Duodenal mucosa (tissue), 2 donors: ENCODE results near the gene RHBDF2.
A peak's percentile ranks its signal among the peaks of the same experiment; 100 is the strongest.
"Not testable (repeated sequence)": the region's sequence is repeated elsewhere in the genome, so short reads cannot be mapped to it uniquely, and the experiment has no call there.

ENCODE experiments used
- H3K27ac ChIP-seq: one replicate; pipeline ENCODE4 v1.7.0; 2013; ENCODE audit warnings: low read depth, low read length
- H3K27me3 ChIP-seq, 2 donors: one replicate each; pipeline ENCODE4 v1.7.0; 2013; ENCODE audit warnings: low read length in 2 of 2, control low read depth in 1 of 2; ENCODE audit not compliant: insufficient read depth in 2 of 2, control insufficient read depth in 1 of 2
- H3K36me3 ChIP-seq, 2 donors: one replicate each; pipeline ENCODE4 v1.7.0; 2013; ENCODE audit warnings: low read length in 2 of 2, control low read depth in 1 of 2; ENCODE audit not compliant: insufficient read depth in 2 of 2, control insufficient read depth in 1 of 2
- H3K4me1 ChIP-seq, 2 donors: one replicate each; pipeline ENCODE4 v1.7.0; 2013; ENCODE audit warnings: low read length in 2 of 2, control low read depth in 1 of 2; ENCODE audit not compliant: insufficient read depth in 2 of 2, control insufficient read depth in 1 of 2
- H3K4me3 ChIP-seq, 2 donors: one replicate each; pipeline ENCODE4 v1.7.0; 2013; ENCODE audit warnings: low read length in 2 of 2, low read depth in 1 of 2
- H3K9ac ChIP-seq, 2 donors: one replicate each; pipeline ENCODE4 v1.7.0; 2013; ENCODE audit warnings: low read length in 2 of 2, low read depth in 1 of 2
- H3K9me3 ChIP-seq, 2 donors: one replicate each; pipeline ENCODE4 v1.7.0; 2013; ENCODE audit warnings: low read length in 2 of 2, control low read depth in 1 of 2; ENCODE audit not compliant: control insufficient read depth in 1 of 2

The RHBDF2 gene

GRCh38 chr17:76511668-76512365 is 10.6 kb upstream of the RHBDF2 start:
- H3K27ac ChIP-seq: no peak overlapping the region
- H3K4me3 ChIP-seq: no peak overlapping the region
- H3K9ac ChIP-seq: no peak overlapping the region
- peaks cover 0 to 5% of the 10 kb centered on the region in 2 donors for H3K27me3 ChIP-seq
- H3K4me1 ChIP-seq: peaks cover 0 to 4% of the 10 kb centered on the region in 2 donors
- no peaks in the 10 kb centered on the region for H3K9me3 ChIP-seq
- no peaks in the 10 kb centered on the region for H3K36me3 ChIP-seq

DNA sequence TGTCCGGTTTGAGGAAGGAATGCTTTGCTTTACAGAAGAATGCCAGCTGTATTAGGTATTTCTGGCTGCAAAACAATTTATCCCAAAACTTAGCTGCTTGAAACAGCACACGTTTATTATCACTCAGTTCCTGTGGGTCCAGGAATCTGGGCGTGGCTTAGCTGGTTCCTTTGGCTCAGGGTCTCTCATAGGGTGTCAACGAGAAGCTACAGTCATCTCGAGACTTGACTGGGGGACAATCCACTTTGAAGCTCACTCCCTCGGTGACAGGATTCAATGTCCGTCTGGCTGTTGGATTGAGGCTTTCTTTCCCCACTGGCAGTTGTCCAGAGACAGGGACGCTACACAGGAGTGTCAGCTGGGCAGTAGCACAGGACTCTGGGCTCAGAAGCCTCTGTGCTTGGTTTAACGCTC is 9.6 kb upstream of the RHBDF2 start:
- Histone ChIP-seq H3K4me3 (no peak overlapping the region), H3K9me3 (no peaks in the 10 kb centered on the region), H3K27me3 (peaks cover 0 to 7% of the 10 kb centered on the region in 2 donors), H3K4me1 (peaks cover 7 to 8% of the 10 kb centered on the region in 2 donors), H3K36me3 (no peaks in the 10 kb centered on the region), H3K27ac (no peak overlapping the region), H3K9ac (no peak overlapping the region)

DNA sequence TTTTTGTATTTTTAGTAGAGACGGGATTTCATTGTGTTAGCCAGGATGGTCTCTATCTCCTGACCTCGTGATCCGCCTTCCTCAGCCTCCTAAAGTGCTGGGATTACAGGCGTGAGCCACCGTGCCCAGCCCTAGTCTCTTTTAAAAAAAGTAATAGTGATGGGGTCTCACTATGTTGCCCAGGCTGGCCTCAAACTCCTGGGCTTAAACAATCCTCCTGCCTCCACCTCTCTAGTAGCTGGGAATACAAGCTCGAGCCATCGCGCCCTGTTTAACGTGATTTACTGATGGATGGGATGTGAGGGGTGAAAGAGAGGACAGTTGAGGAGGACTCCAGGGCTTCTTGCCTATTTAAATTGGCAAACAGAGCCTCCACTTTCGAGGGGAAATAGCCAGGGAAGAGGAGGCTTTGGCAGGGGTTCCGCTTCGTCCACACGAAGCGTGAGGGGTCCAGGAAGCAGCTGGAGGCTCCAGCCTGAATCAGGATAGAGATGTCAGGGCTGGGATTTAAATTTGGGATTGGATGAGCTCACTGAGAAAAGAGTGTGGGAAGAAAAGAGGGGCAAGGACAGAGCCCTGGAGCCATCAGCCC is 7.3 kb upstream of the RHBDF2 start:
- H3K4me1 ChIP-seq: not testable (repeated sequence)

DNA sequence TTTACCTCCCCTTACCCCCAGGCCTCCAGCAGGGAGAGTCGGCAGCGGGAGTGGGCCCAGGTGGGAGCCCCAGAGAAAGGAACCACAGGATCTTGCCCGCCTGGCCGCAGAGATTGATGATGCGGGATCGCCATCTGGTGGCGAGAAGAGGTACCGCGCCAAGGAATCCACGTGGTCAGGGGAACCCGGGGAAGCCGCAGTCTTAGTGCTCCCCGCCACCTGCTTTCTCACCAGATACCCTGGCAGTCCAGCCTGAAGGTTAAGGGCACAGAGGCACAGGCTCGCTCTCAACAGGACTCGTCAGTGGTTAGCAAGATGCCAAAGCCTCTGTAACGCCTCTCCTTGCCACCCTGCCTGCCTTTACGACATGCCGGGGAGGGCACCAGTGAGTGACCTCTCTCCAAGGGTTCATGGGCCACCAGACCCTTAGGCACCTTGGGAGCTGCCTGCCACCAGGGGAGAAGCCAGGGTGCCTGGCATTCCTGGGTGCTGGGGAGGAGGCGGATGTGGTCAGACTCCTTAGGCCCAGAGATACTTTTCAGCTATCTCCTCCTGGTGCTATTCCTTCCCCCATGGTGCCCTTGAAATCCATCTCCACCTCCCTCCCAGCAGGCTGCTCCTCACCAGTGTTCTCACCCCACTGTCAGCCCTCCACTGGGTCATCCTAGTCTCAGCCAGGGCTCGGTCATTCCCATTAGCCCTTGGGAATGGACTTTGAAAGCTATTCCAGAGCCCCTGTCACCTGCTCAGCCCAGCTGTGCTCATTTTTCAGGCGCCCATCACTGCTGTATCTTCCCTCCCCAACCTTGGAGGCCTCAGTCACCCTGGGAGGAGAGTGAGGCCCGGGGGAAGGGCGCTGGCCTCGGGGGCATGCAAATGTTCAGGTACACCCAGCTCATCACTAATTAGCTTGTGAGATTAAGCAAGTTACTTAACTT is 5.5 kb upstream of the RHBDF2 start:
- no peak overlapping the region for H3K27ac ChIP-seq
- no peaks in the 10 kb centered on the region for H3K9me3 ChIP-seq
- H3K27me3 ChIP-seq: peaks cover 0 to 7% of the 10 kb centered on the region in 2 donors
- no peak overlapping the region for H3K4me3 ChIP-seq
- no peaks in the 10 kb centered on the region for H3K36me3 ChIP-seq
- H3K9ac ChIP-seq: peak overlapping the region in 1 of 2 donors; percentile 0
- peaks cover 8 to 17% of the 10 kb centered on the region in 2 donors for H3K4me1 ChIP-seq

More for the DNA sequence above, 7.3 kb upstream of the RHBDF2 start:
- not testable (repeated sequence) for H3K9me3 ChIP-seq, H3K4me3 ChIP-seq, H3K9ac ChIP-seq, H3K27me3 ChIP-seq, H3K27ac ChIP-seq, H3K36me3 ChIP-seq

DNA sequence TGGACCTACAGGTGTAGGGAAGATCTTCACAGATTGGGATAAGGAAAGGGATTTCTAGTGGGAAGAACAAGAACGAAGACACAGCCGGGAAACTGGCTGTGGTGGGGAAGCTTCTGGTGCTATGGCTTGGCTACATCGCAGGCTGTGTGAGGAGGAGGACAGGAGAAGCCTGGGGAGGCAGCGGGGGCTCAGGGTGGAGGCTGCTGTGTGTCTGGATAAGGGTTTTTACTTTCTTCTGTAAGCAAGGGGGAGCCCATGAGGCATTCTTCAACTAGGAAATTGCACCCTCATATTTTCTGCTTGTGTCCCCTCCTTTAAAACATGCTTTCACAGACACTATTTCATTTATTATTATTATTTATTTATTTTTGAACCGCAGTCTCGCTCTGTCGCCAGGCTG is 2.9 kb upstream of the RHBDF2 start:
- Histone ChIP-seq H3K9ac (no peak overlapping the region), H3K36me3 (no peaks in the 10 kb centered on the region), H3K4me1 (peaks cover 28 to 32% of the 10 kb centered on the region in 2 donors), H3K27ac (no peak overlapping the region), H3K27me3 (peaks cover 0 to 7% of the 10 kb centered on the region in 2 donors), H3K4me3 (no peak overlapping the region), H3K9me3 (no peaks in the 10 kb centered on the region)

DNA sequence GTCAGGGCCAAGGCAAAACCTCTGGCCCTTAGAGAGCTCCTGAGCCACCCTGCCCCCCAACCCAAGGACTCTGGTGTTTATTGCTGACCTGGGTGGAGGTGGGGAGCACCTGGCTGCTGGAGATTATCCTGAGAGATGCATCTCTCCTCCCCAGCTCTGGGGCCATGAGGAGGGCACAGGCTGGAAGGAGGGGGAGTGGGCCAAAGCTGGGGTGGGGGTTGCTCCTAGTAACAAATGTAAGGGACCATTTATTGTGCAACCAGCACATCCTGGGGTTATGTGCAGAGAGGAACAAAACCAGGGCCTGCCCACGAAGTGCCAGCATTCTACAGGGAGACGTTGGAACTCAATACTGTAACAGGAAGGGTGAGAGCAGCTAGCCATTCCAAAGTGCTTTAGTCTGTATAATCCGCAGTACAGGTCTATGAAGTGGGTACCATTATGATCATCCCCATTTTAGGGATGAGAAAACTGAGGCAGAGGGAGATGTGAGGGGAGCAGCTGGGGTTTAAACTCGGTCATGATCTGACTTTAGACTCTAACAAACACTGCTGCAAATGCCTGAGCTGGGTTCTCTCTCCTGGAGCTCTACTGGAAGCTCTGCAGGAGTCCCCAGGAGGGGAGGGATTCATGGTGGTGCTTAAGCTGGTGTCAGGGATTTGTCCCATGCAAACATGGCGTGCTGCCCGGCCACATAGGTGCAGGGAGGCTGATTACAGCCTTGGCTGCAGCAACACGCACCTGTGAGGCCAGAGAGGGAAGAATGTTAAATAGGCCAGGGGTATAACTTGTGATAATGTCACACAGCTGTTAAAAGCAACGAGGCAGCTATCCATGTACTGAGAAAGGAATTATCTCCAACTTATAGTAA is 1.4 kb upstream of the RHBDF2 start:
- peaks cover 0 to 3% of the 10 kb centered on the region in 2 donors for H3K27me3 ChIP-seq
- no peak overlapping the region for H3K27ac ChIP-seq
- H3K4me1 ChIP-seq: peaks cover 44 to 46% of the 10 kb centered on the region in 2 donors
- no peaks in the 10 kb centered on the region for H3K36me3 ChIP-seq
- H3K9ac ChIP-seq: no peak overlapping the region
- no peaks in the 10 kb centered on the region for H3K9me3 ChIP-seq
- H3K4me3 ChIP-seq: no peak overlapping the region

DNA sequence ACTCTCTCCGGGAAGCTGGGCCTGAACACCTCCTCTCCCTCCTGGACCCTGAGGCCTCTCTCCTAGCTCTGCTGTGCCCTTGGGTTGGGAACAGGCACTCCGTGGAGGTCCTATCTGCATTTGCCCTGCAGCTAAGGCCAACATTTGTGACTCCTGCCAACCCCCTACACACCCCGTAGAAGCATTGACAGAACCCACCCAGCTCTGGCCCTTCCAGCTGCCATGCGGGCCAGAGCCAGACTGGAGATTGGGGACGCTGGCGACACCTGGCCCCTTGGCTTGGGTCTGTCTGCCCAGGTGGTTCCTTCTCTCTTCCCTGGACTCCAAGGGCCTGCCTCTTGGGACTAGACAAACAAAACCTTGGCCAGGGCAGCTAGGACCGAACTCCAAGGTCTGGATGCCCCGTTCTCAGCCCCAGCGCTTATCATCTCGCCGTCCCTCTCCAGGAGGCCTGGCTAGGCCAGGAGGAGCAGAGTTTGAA is 644 bp upstream of the RHBDF2 start:
- no peaks in the 10 kb centered on the region for H3K36me3 ChIP-seq
- H3K9me3 ChIP-seq: no peaks in the 10 kb centered on the region
- H3K4me1 ChIP-seq: peaks cover 51 to 52% of the 10 kb centered on the region in 2 donors
- H3K27me3 ChIP-seq: peaks cover 0 to 3% of the 10 kb centered on the region in 2 donors
- H3K4me3 ChIP-seq: peak overlapping the region; percentile 60 to 75
- peak overlapping the region; percentile 59 to 68 for H3K9ac ChIP-seq
- peak overlapping the region; percentile 47 for H3K27ac ChIP-seq

GRCh38 chr17:76500747-76501017 is 541 bp downstream of the RHBDF2 start:
- H3K36me3 ChIP-seq: no peaks in the 10 kb centered on the region
- peak overlapping the region; percentile 47 for H3K27ac ChIP-seq
- H3K27me3 ChIP-seq: no peaks in the 10 kb centered on the region
- H3K9ac ChIP-seq: peak overlapping the region; percentile 68 to 86
- H3K4me3 ChIP-seq: peak overlapping the region; percentile 75 to 82
- H3K9me3 ChIP-seq: no peaks in the 10 kb centered on the region
- H3K4me1 ChIP-seq: peaks cover 48 to 52% of the 10 kb centered on the region in 2 donors

DNA sequence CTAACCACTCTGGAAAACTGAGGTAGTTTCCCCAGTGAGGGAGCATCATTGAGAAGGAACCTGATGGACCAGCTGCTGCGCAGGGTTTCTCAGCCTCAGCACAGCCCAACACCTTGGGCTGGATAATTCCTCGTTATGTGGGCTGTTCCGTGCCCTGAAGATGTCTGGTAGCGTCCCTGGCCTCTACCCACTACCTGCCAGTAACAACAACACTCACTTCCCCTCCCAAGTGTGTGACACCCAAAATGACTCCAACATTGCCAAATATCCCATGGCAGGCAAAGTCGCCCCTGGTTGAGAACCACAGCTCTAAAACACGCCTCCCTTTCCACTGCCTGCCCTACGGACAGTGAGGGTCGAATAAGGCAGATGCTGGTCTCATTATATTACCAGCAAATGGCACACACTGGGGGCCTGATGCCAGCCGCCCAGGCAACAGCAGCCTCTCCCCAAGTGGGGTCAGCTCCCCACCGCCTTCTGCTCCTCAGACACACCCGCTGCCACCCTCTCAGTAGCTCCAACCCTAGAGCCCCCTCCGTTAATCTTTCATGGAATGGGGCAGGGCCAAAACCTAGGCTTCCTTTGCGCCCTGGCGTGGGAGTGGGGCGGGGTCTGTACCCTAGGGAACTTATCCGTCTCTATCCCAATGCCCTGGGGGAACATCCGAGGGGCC is 1.0 kb downstream of the RHBDF2 start:
- Histone ChIP-seq H3K9me3 (no peaks in the 10 kb centered on the region), H3K36me3 (no peaks in the 10 kb centered on the region), H3K27me3 (no peaks in the 10 kb centered on the region), H3K4me3 (peak overlapping the region; percentile 75 to 82), H3K9ac (peak overlapping the region; percentile 68 to 86), H3K27ac (peak overlapping the region; percentile 17), H3K4me1 (peaks cover 48 to 55% of the 10 kb centered on the region in 2 donors)
